Right hindlimb (tissue), 1 donor: ENCODE results near the gene DPYD.

ENCODE experiments used
- DNase-seq: peaks from one replicate; pipeline ENCODE4 v3.0.0-alpha.2; 2018

Gene DPYD

GRCh38 chr1:97599447-97599846, 321.4 kb downstream of the DPYD start:
- DNase-seq = no peak

GRCh38 chr1:97593192-97593591, 327.6 kb downstream of the DPYD start:
- no peak for DNase-seq

DNA sequence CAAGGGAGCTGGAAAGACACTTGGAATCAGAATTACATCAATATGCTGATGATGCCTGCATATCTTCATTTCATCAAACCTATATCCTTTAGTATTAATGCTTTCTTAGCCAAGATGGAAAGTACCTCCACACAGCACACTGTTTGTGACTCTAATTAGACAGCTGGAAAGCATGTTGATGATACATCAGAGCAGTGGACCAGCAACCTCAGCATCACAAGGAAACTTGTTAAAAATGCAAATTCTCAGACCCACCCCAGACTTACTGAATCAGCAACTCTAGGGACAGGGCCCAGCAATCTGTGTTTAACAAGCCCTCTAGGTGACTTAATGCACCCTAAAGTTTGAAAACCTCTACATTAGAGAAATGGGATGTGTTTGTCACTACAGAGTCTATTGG, 332.1 kb downstream of the DPYD start:
- no peak for DNase-seq

- DNase-seq = no peak
Measured at GRCh38 chr1:97581614-97582051, 339.2 kb downstream of the DPYD start.

DNA sequence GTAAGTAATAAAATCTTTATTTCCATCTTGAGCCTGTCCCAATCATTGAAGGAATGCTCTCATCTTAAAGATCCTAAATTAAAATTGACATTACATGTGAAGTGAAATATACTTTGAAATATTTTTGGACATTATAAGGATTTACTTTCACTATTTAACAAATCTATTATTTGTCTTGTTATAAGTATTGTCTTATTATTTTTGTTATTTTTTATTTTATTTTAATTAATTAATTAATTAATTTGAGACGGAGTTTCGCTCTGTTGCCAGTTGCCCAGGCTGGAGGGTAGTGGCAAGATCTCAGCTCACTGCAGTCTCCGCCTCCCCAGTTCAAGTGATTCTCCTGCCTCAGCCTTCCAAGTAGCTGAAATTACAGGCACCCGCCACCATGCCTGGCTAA, 343.2 kb downstream of the DPYD start:
- DNase-seq = no peak

DNA sequence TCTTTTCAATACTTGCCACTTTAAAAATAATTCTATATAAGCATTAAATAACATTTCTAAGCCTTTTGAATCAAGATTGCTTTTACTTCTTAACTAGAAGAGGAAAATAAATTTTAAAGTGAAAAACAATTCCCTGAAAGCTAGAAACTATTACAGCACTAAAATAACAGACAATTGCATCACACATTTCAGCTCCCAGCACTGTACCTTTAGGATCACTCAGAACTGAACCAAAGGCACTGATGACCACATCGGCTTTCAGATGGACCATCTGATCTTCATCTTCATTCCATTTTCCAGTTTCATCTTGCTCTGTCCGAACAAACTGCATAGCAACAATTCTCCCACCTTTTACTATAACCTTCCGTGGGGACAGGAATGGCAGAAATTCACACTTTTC, 347.3 kb downstream of the DPYD start:
- no peak for DNase-seq

- no peak for DNase-seq
Measured at GRCh38 chr1:97572561-97572960, 348.3 kb downstream of the DPYD start.

DNA sequence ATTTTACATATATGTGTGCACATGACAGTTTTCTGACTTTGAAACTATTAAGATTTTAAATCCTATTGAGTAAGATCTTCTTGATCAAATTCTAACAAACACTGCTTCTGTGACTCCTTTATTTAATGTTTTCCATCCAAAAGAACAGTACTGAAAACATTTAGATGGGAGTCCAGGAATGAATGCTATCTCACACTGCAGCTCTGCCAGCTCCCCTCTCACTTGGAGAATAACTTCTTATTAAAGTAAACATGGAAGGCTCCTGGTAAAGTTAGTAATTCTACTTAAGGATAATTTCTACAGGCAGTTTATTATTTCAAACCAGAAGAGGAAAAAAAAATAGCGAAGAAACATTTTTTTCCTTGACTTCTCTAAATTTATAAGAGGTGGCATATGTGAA, 349.1 kb downstream of the DPYD start:
- DNase-seq = no peak

- no peak for DNase-seq
Measured at GRCh38 chr1:97570691-97571090, 350.1 kb downstream of the DPYD start.

- DNase-seq = no peak
Measured at GRCh38 chr1:97567000-97567749, 353.7 kb downstream of the DPYD start.

GRCh38 chr1:97565886-97566285, 354.9 kb downstream of the DPYD start:
- no peak for DNase-seq

- no peak for DNase-seq
Measured at GRCh38 chr1:97563926-97564325, 356.9 kb downstream of the DPYD start.

GRCh38 chr1:97562081-97562480, 358.8 kb downstream of the DPYD start:
- no peak for DNase-seq

- DNase-seq = no peak
Measured at GRCh38 chr1:97560714-97561113, 360.1 kb downstream of the DPYD start.

DNA sequence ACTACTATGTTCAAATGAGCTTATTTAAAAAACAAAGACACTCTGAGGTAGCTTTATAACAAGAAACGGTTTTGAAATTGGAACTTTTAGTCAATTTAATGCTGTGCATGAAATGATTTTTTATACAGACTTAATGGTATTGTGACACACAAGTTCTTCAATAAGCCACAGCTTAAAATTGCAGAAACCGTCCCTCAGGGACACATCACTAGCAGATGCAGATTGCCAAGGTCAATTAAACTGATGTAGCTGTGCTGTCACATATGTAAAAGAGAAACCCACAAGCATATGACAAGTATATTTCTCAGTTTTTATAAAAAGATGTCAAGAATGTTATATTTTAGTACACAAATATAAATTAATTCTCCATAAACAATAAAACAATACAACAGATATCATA, 366.9 kb downstream of the DPYD start:
- DNase-seq = no peak

- DNase-seq = no peak
Measured at GRCh38 chr1:97551113-97551512, 369.7 kb downstream of the DPYD start.

DNA sequence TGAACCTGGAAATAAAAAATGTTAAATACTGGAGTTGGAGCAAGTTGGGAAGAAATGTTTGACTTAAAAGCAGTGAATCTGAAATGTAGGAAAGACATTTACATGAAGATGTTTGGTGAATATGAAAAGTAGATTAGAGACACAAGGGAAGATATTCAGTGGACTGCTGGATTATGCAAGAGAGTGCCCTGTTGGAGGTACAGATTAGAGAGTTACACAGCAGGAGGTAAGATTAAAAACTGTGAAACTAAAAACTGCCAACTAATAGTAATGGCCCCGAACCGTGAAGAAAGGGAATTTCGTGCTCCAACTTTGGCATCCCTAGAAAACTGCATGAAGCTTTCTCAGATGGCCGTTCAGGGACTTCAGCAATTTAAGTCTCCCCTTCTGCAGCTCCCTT, 375.4 kb downstream of the DPYD start:
- DNase-seq = no peak

GRCh38 chr1:97540346-97540888, 380.4 kb downstream of the DPYD start:
- DNase-seq = no peak

DNA sequence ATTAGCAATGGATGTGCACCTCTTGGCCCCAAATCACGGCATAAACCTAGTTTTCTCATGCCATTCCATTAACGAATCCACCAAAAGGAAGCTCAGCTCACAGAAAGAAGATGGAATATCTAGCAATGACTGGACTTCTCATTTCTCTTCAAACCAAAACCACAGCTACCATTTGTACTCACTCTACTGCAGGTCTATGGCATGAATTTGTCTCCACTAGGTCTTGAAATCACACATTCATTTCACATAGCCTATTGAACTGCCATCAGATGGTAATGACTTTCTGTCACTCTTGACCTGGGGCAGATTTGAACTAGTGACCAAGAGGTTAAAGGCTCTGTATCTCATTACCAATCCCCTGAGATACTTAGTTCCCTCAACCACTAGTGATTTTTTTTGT, 382.7 kb downstream of the DPYD start:
- no peak for DNase-seq

- no peak for DNase-seq
Measured at GRCh38 chr1:97533358-97533757, 387.5 kb downstream of the DPYD start.

- no peak for DNase-seq
Measured at GRCh38 chr1:97529600-97529999, 391.2 kb downstream of the DPYD start.

GRCh38 chr1:97524211-97524610, 396.6 kb downstream of the DPYD start:
- no peak for DNase-seq

DNA sequence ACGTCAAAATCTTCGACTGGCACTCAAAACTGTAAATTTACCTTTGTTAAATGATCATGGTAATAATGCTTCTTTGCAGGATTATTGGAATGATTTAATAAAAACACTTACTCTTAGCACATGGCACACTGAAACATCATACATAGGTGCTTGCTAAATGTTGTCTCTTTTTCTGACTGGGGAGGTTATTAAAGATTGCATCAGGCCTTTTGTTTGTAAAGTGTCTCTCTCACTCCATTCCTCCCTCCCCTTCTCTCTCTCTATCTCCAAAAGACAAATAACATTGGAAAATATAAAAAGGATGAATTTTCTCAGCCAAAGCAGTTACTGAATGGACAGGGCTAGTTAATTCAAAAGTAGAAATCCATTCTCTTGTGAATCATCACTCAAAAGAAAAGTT, 404.2 kb downstream of the DPYD start:
- no peak for DNase-seq

DNA sequence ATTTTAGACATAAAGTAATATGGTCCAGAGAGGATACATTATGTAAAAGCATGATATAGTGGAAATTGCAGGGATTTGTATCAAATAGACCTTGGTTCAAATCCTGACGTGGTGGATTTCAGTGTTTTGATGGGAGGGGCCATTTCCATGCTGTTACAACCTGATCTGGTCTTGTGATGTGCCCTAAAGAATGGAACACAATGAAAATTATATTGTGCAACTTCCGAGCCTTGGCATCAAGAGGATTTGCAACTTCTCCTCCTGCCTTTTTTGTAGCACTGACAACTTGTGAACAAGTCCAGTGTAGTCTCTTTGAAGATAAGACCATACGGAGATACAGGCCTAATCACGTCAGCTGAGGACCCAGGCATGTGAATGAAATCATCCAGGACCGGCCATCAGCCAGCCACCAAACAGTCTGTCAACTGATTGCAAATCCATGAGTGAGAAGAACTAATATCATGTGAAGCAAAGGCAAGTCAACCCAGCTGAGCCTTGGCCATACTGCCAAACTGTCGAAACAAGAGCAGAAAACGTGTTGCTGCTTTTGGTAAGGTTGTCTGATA, 412.1 kb downstream of the DPYD start:
- no peak for DNase-seq

DNA sequence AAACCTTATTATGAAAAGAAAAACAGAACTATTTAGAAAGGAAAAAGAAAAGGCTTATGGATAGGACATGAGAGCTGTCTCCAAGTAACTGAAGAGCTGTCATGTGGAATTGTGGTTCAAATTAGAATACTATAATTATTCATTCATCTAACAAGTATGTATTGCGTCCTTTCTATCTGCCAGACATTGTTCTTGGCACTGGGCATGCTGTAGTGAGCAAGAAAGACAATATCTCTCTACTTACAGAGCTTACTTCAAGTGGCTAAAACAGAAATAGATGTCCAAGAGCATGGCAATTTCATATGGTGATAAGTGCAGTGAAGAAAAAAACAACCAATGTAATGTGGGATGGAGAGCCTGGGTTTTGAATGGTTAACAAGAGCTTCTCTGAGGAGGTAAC, 413.0 kb downstream of the DPYD start:
- DNase-seq = no peak
